ENCODE results near the gene KCTD11. TPM values are rescaled to one million over a fixed set of nuclear protein-coding genes. Genes with fewer than 3 reads are reported as not detected.

The KCTD11 gene
- total RNA-seq, 4 donors from 2014 or later = 3.6 to 7.0 (median 4.6) TPM

DNA sequence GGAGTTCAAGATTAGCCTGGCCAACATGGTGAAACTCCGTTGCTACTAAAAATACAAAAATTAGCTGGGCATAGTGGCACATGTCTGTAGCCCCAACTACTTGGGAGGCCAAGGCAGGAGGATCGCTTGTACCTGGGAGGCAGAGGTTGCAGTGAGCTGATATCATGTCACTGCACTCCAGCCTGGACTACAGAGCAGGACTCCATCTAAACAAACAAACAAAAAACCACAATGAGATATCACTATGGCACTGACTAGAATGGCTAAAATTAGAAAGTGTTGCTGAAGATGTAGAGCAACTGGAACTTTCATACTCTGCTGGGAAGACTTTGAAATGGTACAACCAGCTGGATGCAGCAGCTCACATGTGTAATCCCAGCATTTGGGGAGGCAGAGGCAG lies 22.4 kb downstream of the KCTD11 start:
- no peaks in the 10 kb centered on the region for H3K27me3 ChIP-seq
- H3K27ac ChIP-seq = no peak overlapping the region
- DNase-seq = no peak
- in situ Hi-C loops (cut with MboI; ENCODE audit: low sequenced_read_pairs in 4 of 4) = loop anchor here in 2 of 4 donors (25.0 kb wide), 2 partner anchors 138 to 163 kb away; partner anchors contain the start of gene TNFSF12 (in 1 of the 2)
- TF ChIP-seq, protein P1, sequence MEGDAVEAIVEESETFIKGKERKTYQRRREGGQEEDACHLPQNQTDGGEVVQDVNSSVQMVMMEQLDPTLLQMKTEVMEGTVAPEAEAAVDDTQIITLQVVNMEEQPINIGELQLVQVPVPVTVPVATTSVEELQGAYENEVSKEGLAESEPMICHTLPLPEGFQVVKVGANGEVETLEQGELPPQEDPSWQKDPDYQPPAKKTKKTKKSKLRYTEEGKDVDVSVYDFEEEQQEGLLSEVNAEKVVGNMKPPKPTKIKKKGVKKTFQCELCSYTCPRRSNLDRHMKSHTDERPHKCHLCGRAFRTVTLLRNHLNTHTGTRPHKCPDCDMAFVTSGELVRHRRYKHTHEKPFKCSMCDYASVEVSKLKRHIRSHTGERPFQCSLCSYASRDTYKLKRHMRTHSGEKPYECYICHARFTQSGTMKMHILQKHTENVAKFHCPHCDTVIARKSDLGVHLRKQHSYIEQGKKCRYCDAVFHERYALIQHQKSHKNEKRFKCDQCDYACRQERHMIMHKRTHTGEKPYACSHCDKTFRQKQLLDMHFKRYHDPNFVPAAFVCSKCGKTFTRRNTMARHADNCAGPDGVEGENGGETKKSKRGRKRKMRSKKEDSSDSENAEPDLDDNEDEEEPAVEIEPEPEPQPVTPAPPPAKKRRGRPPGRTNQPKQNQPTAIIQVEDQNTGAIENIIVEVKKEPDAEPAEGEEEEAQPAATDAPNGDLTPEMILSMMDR (IDR thresholded peaks at IDR 0.05 in 4 of 5, conservative IDR thresholded peaks at IDR 0.05 in 1 of 5) = no peak
- TF ChIP-seq POLR2A (IDR thresholded peaks at IDR 0.05) = no peak
- intact Hi-C loops (cut with DNase I; ENCODE audit: low total_unique reads) = no loop called here
- H3K36me3 ChIP-seq = no peaks in the 10 kb centered on the region
- no peaks in the 10 kb centered on the region for H3K9me3 ChIP-seq
- H3K4me1 ChIP-seq = no peaks in the 10 kb centered on the region
- no peak for ATAC-seq
- H3K4me3 ChIP-seq = no peak overlapping the region

GRCh38 chr17:7379134-7379533 lies 27.2 kb downstream of the KCTD11 start:
- DNase-seq = no peak
- in situ Hi-C loops (cut with MboI; ENCODE audit: low sequenced_read_pairs in 4 of 4) (no loop called here), intact Hi-C loops (cut with DNase I; ENCODE audit: low total_unique reads) (no loop called here)
- TF ChIP-seq, protein P1 (IDR thresholded peaks at IDR 0.05 in 4 of 5, conservative IDR thresholded peaks at IDR 0.05 in 1 of 5) = no peak
- no peak for TF ChIP-seq POLR2A (IDR thresholded peaks at IDR 0.05)
- Histone ChIP-seq H3K27ac (no peak overlapping the region), H3K36me3 (no peaks in the 10 kb centered on the region), H3K9me3 (no peaks in the 10 kb centered on the region), H3K27me3 (peaks cover 17 to 25% (median 23%) of the 10 kb centered on the region in 3 donors), H3K4me3 (no peak overlapping the region), H3K4me1 (peaks cover 17 to 22% of the 10 kb centered on the region in 2 donors)
- ATAC-seq = no peak

GRCh38 chr17:7380321-7380720 lies 28.4 kb downstream of the KCTD11 start:
- peak overlapping the region in 3 of 4 donors; percentile 18 to 42 (median 23) for H3K27ac ChIP-seq
- intact Hi-C loops (cut with DNase I; ENCODE audit: low total_unique reads) (no loop called here), in situ Hi-C loops (cut with MboI; ENCODE audit: low sequenced_read_pairs in 4 of 4) (no loop called here)
- H3K36me3 ChIP-seq = no peaks in the 10 kb centered on the region
- no peaks in the 10 kb centered on the region for H3K9me3 ChIP-seq
- peaks cover 18 to 25% of the 10 kb centered on the region in 2 donors for H3K4me1 ChIP-seq
- DNase-seq (no peak), ATAC-seq (peak in 1 of 2 donors; percentile 57)
- TF ChIP-seq POLR2A (IDR thresholded peaks at IDR 0.05) = no peak
- TF ChIP-seq, protein P1 (IDR thresholded peaks at IDR 0.05 in 4 of 5, conservative IDR thresholded peaks at IDR 0.05 in 1 of 5) = no peak
- peaks cover 17 to 29% (median 24%) of the 10 kb centered on the region in 3 donors for H3K27me3 ChIP-seq
- H3K4me3 ChIP-seq = peak overlapping the region; percentile 46 to 57 (median 54)

- in situ Hi-C loops (cut with MboI; ENCODE audit: low sequenced_read_pairs in 4 of 4) (no loop called here), intact Hi-C loops (cut with DNase I; ENCODE audit: low total_unique reads) (no loop called here)
- Histone ChIP-seq H3K36me3 (no peaks in the 10 kb centered on the region), H3K4me3 (peak within 1 kb of the TSS; percentile 46 to 57 (median 54)), H3K9me3 (no peaks in the 10 kb centered on the region), H3K4me1 (peaks cover 18 to 25% of the 10 kb centered on the region in 2 donors), H3K27ac (peak within 1 kb of the TSS in 3 of 4 donors; percentile 18 to 42 (median 23)), H3K27me3 (peaks cover 17 to 29% (median 24%) of the 10 kb centered on the region in 3 donors)
- peak; percentile 29 to 57 for ATAC-seq
- no peak for DNase-seq
- peak; percentile 24 to 62 for TF ChIP-seq POLR2A (IDR thresholded peaks at IDR 0.05)
- TF ChIP-seq, protein P1 (IDR thresholded peaks at IDR 0.05 in 4 of 5, conservative IDR thresholded peaks at IDR 0.05 in 1 of 5) = no peak
Observed at GRCh38 chr17:7380855-7381683, 29.1 kb downstream of the KCTD11 start, which contains the start of gene TNK1. Gene TNK1, plus strand, starts transcription at chr17:7381089. Its CDS starts 1,838 bp downstream, at chr17:7382927.

Measured in gastrocnemius medialis (tissue), 4 donors.